BLaER1 (cell line): Measurements from ENCODE around the gene FANCG.

ENCODE experiments used
- H3K27ac ChIP-seq: shearing (Covaris generic); formaldehyde crosslinking; 2 replicates; pipeline ENCODE4 v1.8.1; 2022
- H3K27me3 ChIP-seq: shearing (Covaris generic); formaldehyde crosslinking; 2 replicates; pipeline ENCODE4 v1.8.1; 2022
- H3K36me3 ChIP-seq: shearing (Covaris generic); formaldehyde crosslinking; 2 replicates; pipeline ENCODE4 v1.8.1; 2022
- H3K4me1 ChIP-seq: shearing (Covaris generic); formaldehyde crosslinking; 2 replicates; pipeline ENCODE4 v1.8.1; 2022
- H3K4me2 ChIP-seq: shearing (Covaris generic); formaldehyde crosslinking; 2 replicates; pipeline ENCODE4 v1.8.1; 2022
- H3K4me3 ChIP-seq: shearing (Covaris generic); formaldehyde crosslinking; 2 replicates; pipeline ENCODE4 v1.8.1; 2022
- H3K9ac ChIP-seq: shearing (Covaris generic); formaldehyde crosslinking; 2 replicates; pipeline ENCODE4 v1.8.1; 2022
- H3K9me3 ChIP-seq: shearing (Covaris generic); formaldehyde crosslinking; 2 replicates; pipeline ENCODE4 v1.8.1; 2022
- H4K20me1 ChIP-seq: shearing (Covaris generic); formaldehyde crosslinking; 2 replicates; pipeline ENCODE4 v1.8.1; 2022
- Cebpa-rat ChIP-seq: shearing (Covaris generic); IDR thresholded peaks from 2 replicates; pipeline ENCODE4 v1.8.1; 2022

FANCG gene

GRCh38 chr9:35078066-35078465 is 1.7 kb downstream of the FANCG start:
- TF ChIP-seq Cebpa-rat: no peak
- H3K36me3 ChIP-seq: peaks cover 44% of the 10 kb centered on the region
- H3K4me1 ChIP-seq: peaks cover 29% of the 10 kb centered on the region
- H3K9ac ChIP-seq: peak overlapping the region; percentile 85
- H3K27ac ChIP-seq: no peak overlapping the region
- no peaks in the 10 kb centered on the region for H3K27me3 ChIP-seq
- peak overlapping the region; percentile 82 for H3K4me3 ChIP-seq
- 0 out of 2 replicates have a peak, but pooled peaks cover 11% of the 10 kb centered on the region for H4K20me1 ChIP-seq
- H3K4me2 ChIP-seq: peak overlapping the region; percentile 94
- H3K9me3 ChIP-seq: no peaks in the 10 kb centered on the region

DNA sequence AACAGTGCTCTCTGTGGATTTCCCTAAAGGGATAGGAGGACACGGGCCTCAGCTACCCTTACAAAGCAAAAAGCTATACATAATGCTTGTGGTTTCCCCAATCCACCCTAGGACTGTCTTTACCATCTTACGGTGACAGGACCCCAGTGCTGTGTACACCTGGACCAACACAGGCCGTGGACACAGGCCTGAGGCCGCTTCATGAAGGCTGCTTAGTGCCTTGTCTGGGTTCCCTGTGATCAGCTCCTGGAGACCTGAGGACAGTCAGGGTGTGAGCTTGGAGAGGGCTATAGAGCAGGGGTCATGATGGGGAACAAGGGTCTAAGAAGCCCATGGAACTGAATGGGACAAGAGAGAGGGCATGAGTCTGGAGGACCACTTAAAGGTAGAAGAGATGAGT is 2.9 kb downstream of the FANCG start:
- H3K27ac ChIP-seq: no peak overlapping the region

DNA sequence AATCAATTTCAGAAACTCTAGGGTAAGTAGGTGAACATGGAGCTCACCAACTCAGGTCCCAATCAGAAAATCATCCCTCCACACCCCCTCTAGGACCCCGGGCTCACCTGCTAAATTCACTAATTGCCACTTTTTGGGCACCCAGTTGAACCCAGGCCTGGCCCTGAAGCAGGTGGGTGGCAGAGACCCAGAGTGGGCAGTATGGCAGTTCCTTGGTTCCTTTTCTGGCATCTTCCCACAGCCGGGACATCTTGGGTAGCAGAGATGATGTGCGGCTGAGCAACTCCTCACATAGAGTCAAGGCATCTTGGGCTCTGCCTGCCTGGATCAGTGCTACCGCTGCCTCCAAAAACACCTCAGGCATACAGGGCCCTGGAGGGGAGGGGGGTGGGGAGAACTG is 4.4 kb downstream of the FANCG start:
- Histone ChIP-seq H3K4me2 (no peak overlapping the region), H3K9me3 (no peaks in the 10 kb centered on the region), H3K4me3 (no peak overlapping the region), H4K20me1 (peaks cover 31% of the 10 kb centered on the region), H3K27me3 (no peaks in the 10 kb centered on the region), H3K4me1 (peaks cover 34% of the 10 kb centered on the region), H3K9ac (no peak overlapping the region), H3K36me3 (peaks cover 46% of the 10 kb centered on the region), H3K27ac (no peak overlapping the region)
- no peak for TF ChIP-seq Cebpa-rat

More for the DNA sequence above, 2.9 kb downstream of the FANCG start:
- Histone ChIP-seq H3K9ac (no peak overlapping the region), H3K4me1 (peaks cover 32% of the 10 kb centered on the region), H3K27me3 (no peaks in the 10 kb centered on the region), H3K4me3 (no peak overlapping the region), H3K4me2 (no peak overlapping the region), H3K9me3 (no peaks in the 10 kb centered on the region), H3K36me3 (peaks cover 44% of the 10 kb centered on the region), H4K20me1 (peaks cover 16% of the 10 kb centered on the region)
- no peak for TF ChIP-seq Cebpa-rat

DNA sequence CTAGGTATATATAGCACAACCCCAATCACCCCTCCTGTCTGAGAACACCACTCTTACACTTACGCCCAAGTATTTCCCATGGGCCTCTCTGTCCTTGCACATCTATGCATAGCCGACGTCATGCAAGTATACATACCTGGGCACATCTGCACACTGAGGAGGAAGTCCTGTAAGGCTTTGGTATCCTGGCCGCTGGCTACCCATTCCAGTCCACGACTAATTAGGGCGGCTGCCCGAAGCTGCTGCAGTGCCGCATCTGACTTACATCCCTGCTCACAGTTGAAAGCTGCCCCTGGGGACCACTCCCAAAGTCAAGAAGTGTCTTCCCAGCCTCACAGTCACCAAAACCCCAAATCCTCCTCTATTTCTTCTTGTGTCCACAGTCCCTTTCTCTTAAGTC is 5.0 kb downstream of the FANCG start:
- Histone ChIP-seq H3K9me3 (no peaks in the 10 kb centered on the region), H4K20me1 (peaks cover 37% of the 10 kb centered on the region), H3K4me3 (no peak overlapping the region), H3K27me3 (no peaks in the 10 kb centered on the region), H3K9ac (no peak overlapping the region), H3K27ac (no peak overlapping the region), H3K36me3 (peaks cover 52% of the 10 kb centered on the region), H3K4me1 (peaks cover 38% of the 10 kb centered on the region), H3K4me2 (no peak overlapping the region)
- TF ChIP-seq Cebpa-rat: no peak

- Histone ChIP-seq H3K4me1 (peaks cover 44% of the 10 kb centered on the region), H3K9me3 (no peaks in the 10 kb centered on the region), H3K36me3 (peaks cover 57% of the 10 kb centered on the region), H3K4me3 (no peak overlapping the region), H3K9ac (no peak overlapping the region), H3K27ac (no peak overlapping the region), H3K4me2 (no peak overlapping the region), H4K20me1 (peaks cover 43% of the 10 kb centered on the region), H3K27me3 (no peaks in the 10 kb centered on the region)
- no peak for TF ChIP-seq Cebpa-rat
Measured at GRCh38 chr9:35074141-35074540, 5.6 kb downstream of the FANCG start.

DNA sequence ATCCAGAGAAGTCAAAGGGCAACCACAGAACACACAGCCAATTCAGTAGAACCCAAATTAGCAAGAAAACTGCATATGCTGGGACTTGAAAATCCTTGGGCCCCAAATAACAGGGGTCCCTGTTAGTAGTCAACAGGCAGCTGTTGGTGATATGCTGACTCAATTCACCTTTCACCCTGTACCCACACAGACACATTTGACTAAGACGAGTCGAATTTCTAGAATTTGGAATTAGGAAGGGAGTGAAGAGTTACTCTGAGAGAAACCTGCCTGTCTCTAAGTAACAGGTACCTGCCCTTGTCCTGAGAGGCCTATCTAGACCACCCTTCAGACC is 6.5 kb downstream of the FANCG start:
- H3K4me3 ChIP-seq: no peak overlapping the region

GRCh38 chr9:35072461-35073278 is 7.1 kb downstream of the FANCG start, which contains the start of gene VCP:
Gene VCP, minus strand, starts transcription at chr9:35072625. Its CDS starts 272 bp downstream, at chr9:35072353.
- Histone ChIP-seq H4K20me1 (peaks cover 48% of the 10 kb centered on the region), H3K27me3 (no peaks in the 10 kb centered on the region), H3K4me2 (peak within 1 kb of the TSS; percentile 86), H3K9ac (peak within 1 kb of the TSS; percentile 99), H3K36me3 (peaks cover 71% of the 10 kb centered on the region), H3K9me3 (no peaks in the 10 kb centered on the region), H3K4me3 (peak within 1 kb of the TSS; percentile 96), H3K27ac (peak within 1 kb of the TSS; percentile 99), H3K4me1 (peaks cover 29% of the 10 kb centered on the region)
- no peak for TF ChIP-seq Cebpa-rat

More for the DNA sequence above, 6.5 kb downstream of the FANCG start:
- Histone ChIP-seq H3K36me3 (peaks cover 66% of the 10 kb centered on the region), H4K20me1 (peaks cover 48% of the 10 kb centered on the region), H3K4me1 (peaks cover 35% of the 10 kb centered on the region), H3K27me3 (no peaks in the 10 kb centered on the region), H3K27ac (peak overlapping the region; percentile 29; the same call in 1 of the 2 replicates), H3K4me2 (peak overlapping the region; percentile 58), H3K9me3 (no peaks in the 10 kb centered on the region), H3K9ac (no peak overlapping the region)
- TF ChIP-seq Cebpa-rat: no peak

DNA sequence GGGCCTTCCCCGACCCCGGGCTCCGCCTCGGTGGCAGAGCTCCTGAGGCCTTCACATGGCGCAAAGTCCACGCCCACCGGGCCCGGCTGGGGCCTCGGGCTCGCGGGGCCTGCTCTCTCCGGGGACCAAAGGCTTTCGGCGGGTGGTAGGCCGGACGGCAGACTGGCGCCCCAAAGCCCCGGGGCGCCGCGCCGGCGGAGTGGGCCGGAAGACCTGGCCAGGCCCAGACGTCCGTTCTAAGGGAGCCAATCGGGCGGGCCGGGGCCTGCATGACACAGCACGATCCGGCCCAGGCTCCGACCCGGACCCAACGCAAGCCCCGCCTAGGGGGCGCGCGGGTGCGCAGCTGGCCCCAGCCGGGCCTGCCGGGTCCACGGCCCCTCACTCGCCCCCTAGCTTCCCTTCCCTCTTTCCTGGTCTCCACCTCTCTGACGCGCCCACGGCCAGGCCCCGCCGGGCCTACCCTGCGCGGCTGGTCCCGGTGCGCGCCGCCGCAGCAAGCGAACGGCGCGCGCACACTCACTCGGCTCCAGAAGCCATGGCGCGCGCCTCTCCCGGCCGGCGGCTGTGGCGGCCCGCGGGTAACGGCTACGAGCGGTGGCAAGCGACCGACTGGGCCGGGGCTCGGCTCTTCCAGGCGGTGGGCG is 7.8 kb downstream of the FANCG start:
- Histone ChIP-seq H4K20me1 (peaks cover 54% of the 10 kb centered on the region), H3K4me1 (peaks cover 24% of the 10 kb centered on the region), H3K9me3 (no peaks in the 10 kb centered on the region), H3K9ac (peak overlapping the region; percentile 99), H3K36me3 (peaks cover 71% of the 10 kb centered on the region), H3K27ac (peak overlapping the region; percentile 99), H3K4me2 (peak overlapping the region; percentile 86), H3K27me3 (no peaks in the 10 kb centered on the region), H3K4me3 (peak overlapping the region; percentile 96)
- no peak for TF ChIP-seq Cebpa-rat

- Histone ChIP-seq H3K4me1 (peaks cover 24% of the 10 kb centered on the region), H3K27me3 (no peaks in the 10 kb centered on the region), H3K9me3 (no peaks in the 10 kb centered on the region), H3K27ac (peak overlapping the region; percentile 99), H3K9ac (peak overlapping the region; percentile 99), H3K4me2 (peak overlapping the region; percentile 86), H3K4me3 (peak overlapping the region; percentile 96), H3K36me3 (peaks cover 71% of the 10 kb centered on the region), H4K20me1 (peaks cover 62% of the 10 kb centered on the region)
- TF ChIP-seq Cebpa-rat: no peak
Measured at GRCh38 chr9:35070823-35071813, 8.6 kb downstream of the FANCG start.
